Smooth muscle cell (in vitro differentiated cells): ENCODE results near the gene NEMP1. TPM values are rescaled to one million over a fixed set of nuclear protein-coding genes. Genes with fewer than 3 reads are reported as not detected.
"Not testable (repeated sequence)": the region's sequence is repeated elsewhere in the genome, so short reads cannot be mapped to it uniquely, and the experiment has no call there.

Source experiments
- DNase-seq: peaks from one replicate; lab custom pipeline; 2025; ENCODE audit not compliant: unreplicated experiment; lab: John Stamatoyannopoulos, UW
- H2AFZ ChIP-seq: fragments of 200-600 bp; sonication (generic); 2 replicates; pipeline ENCODE4 v1.6.0; 2016; ENCODE audit warnings: antibody characterized with exemption, low read depth, mild to moderate bottlenecking
- H3F3A ChIP-seq: fragments of 200-600 bp; sonication (generic); 2 replicates; pipeline ENCODE4 v1.6.0; 2017; ENCODE audit warnings: antibody characterized with exemption, low read depth
- H3K27ac ChIP-seq: fragments of 200-600 bp; sonication (generic); 2 replicates; pipeline ENCODE4 v1.5.1; 2016; ENCODE audit warnings: low read depth, mild to moderate bottlenecking
- H3K27me3 ChIP-seq: fragments of 200-600 bp; sonication (generic); 2 replicates; pipeline ENCODE4 v1.6.1; 2016; ENCODE audit warnings: low read depth, mild to moderate bottlenecking
- H3K36me3 ChIP-seq: fragments of 200-600 bp; sonication (generic); 2 replicates; pipeline ENCODE4 v1.5.1; 2016; ENCODE audit warnings: low read depth
- H3K4me1 ChIP-seq: fragments of 200-600 bp; sonication (generic); 2 replicates; pipeline ENCODE4 v1.5.1; 2016; ENCODE audit warnings: low read depth
- H3K4me2 ChIP-seq: fragments of 200-600 bp; sonication (generic); 2 replicates; pipeline ENCODE4 v1.6.0; 2016; ENCODE audit warnings: mild to moderate bottlenecking
- H3K4me3 ChIP-seq: fragments of 200-600 bp; sonication (generic); 2 replicates; pipeline ENCODE4 v1.5.1; 2016; ENCODE audit warnings: mild to moderate bottlenecking
- H3K79me2 ChIP-seq: fragments of 200-600 bp; sonication (generic); 2 replicates; pipeline ENCODE4 v1.6.0; 2016; ENCODE audit warnings: low read depth, mild to moderate bottlenecking
- H3K9ac ChIP-seq: fragments of 200-600 bp; sonication (generic); 2 replicates; pipeline ENCODE4 v1.6.0; 2016; ENCODE audit warnings: low read depth
- H3K9me3 ChIP-seq: fragments of 200-600 bp; sonication (generic); replicated peaks from 2 replicates; pipeline ENCODE4 v1.5.1; 2016; ENCODE audit warnings: low read depth
- H4K20me1 ChIP-seq: fragments of 200-600 bp; sonication (generic); 2 replicates; pipeline ENCODE4 v1.6.0; 2016; ENCODE audit warnings: low read depth
- CTCF ChIP-seq: fragments of 200-600 bp; sonication (generic); IDR thresholded peaks from 2 replicates; pipeline ENCODE4 v1.5.1; 2017; ENCODE audit warnings: borderline replicate concordance, mild to moderate bottlenecking, antibody characterized with exemption; ENCODE audit not compliant: insufficient read depth, poor library complexity, severe bottlenecking
- WGBS: methylation state at CpG from one replicate; pipeline ENCODE4 v1.1.7; 2016; ENCODE audit warnings: low lambda C conversion rate; 5-methylcytosine and 5-hydroxymethylcytosine counted together
- polyA plus RNA-seq: library from polyadenylated mRNA; unstranded; fragments of >200 nt; fragmentation: Nextera tagmentation; extraction: Ambion mirVana; gene quantifications from 2 replicates; pipeline ENCODE4 v1.2.1, GENCODE V29; 2016
- total RNA-seq: library from RNA; depleted of rRNA; stranded (reverse); fragments of >200 nt; gene quantifications from 2 replicates; pipeline ENCODE4 v1.2.3, GENCODE V29; 2014

NEMP1 gene
- total and polyA plus RNA-seq, 2 experiments from 2014 or later, result 3.2 to 8.9 TPM

DNA sequence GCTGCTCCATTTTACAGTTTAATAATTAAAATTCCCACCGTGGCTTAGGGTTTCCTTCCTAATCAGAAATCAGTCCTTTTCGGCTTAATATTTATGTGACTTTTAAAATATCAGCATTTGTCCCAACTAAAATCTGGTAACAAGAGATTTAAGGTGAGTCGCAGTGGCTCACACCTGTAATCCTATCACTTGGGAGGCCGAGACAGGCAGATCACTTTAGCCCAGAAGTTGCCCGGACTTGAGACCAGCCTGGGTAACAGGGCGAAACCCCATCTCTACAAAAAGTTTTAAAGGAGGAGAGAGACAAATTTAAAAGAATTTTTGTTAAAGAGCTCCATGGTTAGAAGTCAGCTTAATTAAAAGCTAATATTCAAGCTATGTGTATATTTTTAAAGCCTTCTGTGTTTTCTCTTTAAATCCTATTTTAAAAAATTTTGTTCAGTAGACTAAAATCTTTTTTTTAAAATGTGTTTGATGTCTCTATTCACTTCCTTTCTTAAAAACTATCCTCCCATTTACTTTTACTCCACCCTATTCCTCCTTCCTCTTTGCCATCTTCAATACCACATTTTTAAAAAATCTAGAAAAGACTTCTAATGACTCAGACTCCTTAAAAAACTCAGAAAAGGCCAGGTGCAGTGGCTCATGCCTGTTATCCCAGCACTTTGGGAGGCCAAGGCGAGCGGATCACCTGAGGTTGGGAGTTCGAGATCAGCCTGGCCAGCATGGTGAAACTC lies 58.4 kb downstream of the NEMP1 start:
- no peak for DNase-seq
- Histone ChIP-seq H3K4me1 (peaks cover 5% of the 10 kb centered on the region), H3F3A (no peaks in the 10 kb centered on the region), H3K27ac (no peak overlapping the region), H3K79me2 (no peaks in the 10 kb centered on the region), H3K27me3 (no peaks in the 10 kb centered on the region), H3K4me3 (no peak overlapping the region), H3K9me3 (no peaks in the 10 kb centered on the region), H3K9ac (no peak overlapping the region), H2AFZ (no peak overlapping the region), H3K36me3 (no peaks in the 10 kb centered on the region), H4K20me1 (no peaks in the 10 kb centered on the region), H3K4me2 (no peak overlapping the region)
- WGBS, result 90% methylated on average over 9 of the region's 9 CpGs
- TF ChIP-seq CTCF, result no peak

DNA sequence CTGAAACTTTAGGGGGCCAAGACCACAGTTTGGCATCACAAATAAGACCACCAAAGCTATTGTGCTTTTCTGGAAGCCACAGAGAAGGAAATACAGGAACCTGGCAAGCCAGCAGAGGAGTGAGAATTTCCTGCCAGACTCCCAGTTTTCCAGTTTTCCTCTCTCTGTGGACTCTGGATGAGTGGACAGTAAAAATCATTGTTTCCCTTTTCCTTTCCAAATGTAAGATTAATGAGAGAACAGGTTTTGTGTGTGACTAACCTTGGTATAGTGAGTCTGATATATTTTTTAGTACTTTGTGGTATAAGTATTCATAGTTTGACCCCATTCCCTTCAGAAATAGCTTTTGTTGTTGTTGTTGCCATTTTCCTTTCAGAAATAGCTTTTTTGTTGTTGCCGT lies 59.7 kb downstream of the NEMP1 start:
- Histone ChIP-seq H3F3A (no peaks in the 10 kb centered on the region), H3K9ac (no peak overlapping the region), H3K4me3 (no peak overlapping the region), H2AFZ (peak overlapping the region; percentile 39), H3K36me3 (no peaks in the 10 kb centered on the region), H3K4me2 (no peak overlapping the region), H3K9me3 (no peaks in the 10 kb centered on the region), H4K20me1 (no peaks in the 10 kb centered on the region), H3K79me2 (no peaks in the 10 kb centered on the region), H3K27ac (peak overlapping the region; percentile 13), H3K4me1 (peaks cover 5% of the 10 kb centered on the region), H3K27me3 (no peaks in the 10 kb centered on the region)
- DNase-seq, result no peak
- 77% methylated on average over 1 of the region's 1 CpG for WGBS
- no peak for TF ChIP-seq CTCF

DNA sequence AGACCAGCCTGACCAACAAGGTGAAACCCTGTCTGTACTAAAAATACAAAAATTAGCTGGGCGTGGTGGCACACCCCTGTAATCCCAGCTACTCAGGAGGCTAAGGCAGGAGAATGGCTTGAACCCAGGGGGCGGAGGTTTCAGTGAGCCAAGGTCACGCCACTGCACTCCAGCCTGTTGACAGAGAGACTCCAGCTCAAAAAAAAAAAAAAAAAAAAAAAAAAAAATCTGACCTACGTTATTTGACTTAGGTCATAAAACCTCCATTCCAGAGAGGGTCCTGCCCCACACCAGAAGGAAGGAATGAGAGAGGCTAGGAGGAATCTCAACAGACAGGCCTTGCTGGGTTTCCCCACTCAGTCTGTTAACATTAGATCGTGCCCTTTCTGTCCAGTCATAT lies 60.2 kb downstream of the NEMP1 start:
- not testable (repeated sequence) for H3K79me2 ChIP-seq, H4K20me1 ChIP-seq, H3F3A ChIP-seq, H3K9me3 ChIP-seq, H3K4me2 ChIP-seq, DNase-seq, H3K27me3 ChIP-seq, H3K9ac ChIP-seq, H3K36me3 ChIP-seq, H3K4me1 ChIP-seq, H3K4me3 ChIP-seq
- Histone ChIP-seq H2AFZ (peak overlapping the region; percentile 39), H3K27ac (peak overlapping the region; percentile 13)
- WGBS, result 73% methylated on average over 5 of the region's 5 CpGs

DNA sequence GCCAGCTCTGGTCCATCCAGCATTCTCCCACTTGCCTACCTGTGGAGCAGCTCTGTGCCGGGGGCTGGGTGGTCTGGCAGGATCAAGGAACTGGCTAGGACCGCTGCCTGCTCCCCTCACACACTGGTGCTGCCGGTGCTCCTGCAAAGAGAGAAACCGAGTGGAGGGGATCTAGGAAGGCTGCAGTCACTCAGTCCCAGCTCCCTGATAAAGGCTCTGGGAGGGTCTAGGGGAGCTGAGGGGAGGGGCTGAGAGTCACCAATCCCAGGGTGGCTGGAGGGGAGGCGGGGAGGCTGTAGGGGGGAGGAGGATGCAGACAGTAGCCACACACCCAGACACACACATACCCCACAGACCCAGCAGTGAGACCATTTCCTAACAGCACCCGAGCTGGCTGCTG lies 62.2 kb downstream of the NEMP1 start, which contains the start of gene TAC3:
Gene TAC3 (minus strand): TSS at position 182 of the 400 bp plus-strand sequence. CDS start 732 bp downstream, outside the sequence.
- Histone ChIP-seq H3F3A (no peaks in the 10 kb centered on the region), H3K4me3 (no peak within 1 kb of the TSS), H3K36me3 (no peaks in the 10 kb centered on the region), H3K27me3 (no peaks in the 10 kb centered on the region), H3K9ac (no peak within 1 kb of the TSS), H4K20me1 (no peaks in the 10 kb centered on the region), H3K27ac (no peak within 1 kb of the TSS), H3K4me2 (no peak within 1 kb of the TSS), H3K9me3 (no peaks in the 10 kb centered on the region), H2AFZ (no peak within 1 kb of the TSS), H3K79me2 (no peaks in the 10 kb centered on the region), H3K4me1 (peaks cover 5% of the 10 kb centered on the region)
- 42% methylated on average over 6 of the region's 6 CpGs for WGBS
- DNase-seq, result no peak
- TF ChIP-seq CTCF, result no peak
